H9 (cell line): Measurements from ENCODE around the gene PRR9. TPM values are rescaled to one million over a fixed set of nuclear protein-coding genes. Genes with fewer than 3 reads are reported as not detected.

Experiments used
- DNase-seq: peaks from one replicate; pipeline ENCODE4 v3.0.0-alpha.2; 2017
- H2AFZ ChIP-seq: one replicate; pipeline ENCODE4 v1.6.1; 2013; ENCODE audit warnings: mild to moderate bottlenecking, low read length, control low read depth, moderate library complexity
- H2AK5ac ChIP-seq: 2 replicates; pipeline ENCODE4 v1.6.1; 2013; ENCODE audit warnings: low read length, control low read depth, mixed read lengths; ENCODE audit not compliant: insufficient read length
- H2BK120ac ChIP-seq: one replicate; pipeline ENCODE4 v1.6.1; 2013; ENCODE audit warnings: low read depth, mild to moderate bottlenecking, low read length, control low read depth, inconsistent platforms; ENCODE audit not compliant: poor library complexity, severe bottlenecking
- H2BK12ac ChIP-seq: 2 replicates; pipeline ENCODE4 v1.6.1; 2013; ENCODE audit warnings: low read length, control low read depth, mixed read lengths, low read depth; ENCODE audit not compliant: insufficient read length
- H2BK15ac ChIP-seq: 2 replicates; pipeline ENCODE4 v1.6.1; 2013; ENCODE audit warnings: low read depth, low read length, control low read depth
- H2BK20ac ChIP-seq: one replicate; pipeline ENCODE4 v1.6.1; 2013; ENCODE audit warnings: low read depth, mild to moderate bottlenecking, low read length, control low read depth, inconsistent platforms; ENCODE audit not compliant: poor library complexity, severe bottlenecking
- H2BK5ac ChIP-seq: 2 replicates; pipeline ENCODE4 v1.6.1; 2013; ENCODE audit warnings: low read length, control low read depth, mixed read lengths; ENCODE audit not compliant: insufficient read length
- H3K14ac ChIP-seq: 2 replicates; pipeline ENCODE4 v1.6.1; 2013; ENCODE audit warnings: low read length, control low read depth; ENCODE audit not compliant: insufficient read depth
- H3K18ac ChIP-seq: 2 replicates; pipeline ENCODE4 v1.6.1; 2013; ENCODE audit warnings: low read depth, mild to moderate bottlenecking, mixed read lengths, low read length, control low read depth; ENCODE audit not compliant: insufficient read length
- H3K23ac ChIP-seq: 2 replicates; pipeline ENCODE4 v1.6.1; 2013; ENCODE audit warnings: low read length, control low read depth, mixed read lengths, low read depth; ENCODE audit not compliant: insufficient read length
- H3K23me2 ChIP-seq: 2 replicates; pipeline ENCODE4 v1.6.1; 2013; ENCODE audit warnings: low read depth, mild to moderate bottlenecking, mixed read lengths, low read length, control low read depth; ENCODE audit not compliant: insufficient read length, poor library complexity, severe bottlenecking
- H3K27ac ChIP-seq: 2 replicates; pipeline ENCODE4 v1.5.1; 2013; ENCODE audit warnings: low read length, control low read depth, mixed read lengths, low read depth; ENCODE audit not compliant: insufficient read length
- H3K27me3 ChIP-seq: 2 replicates; pipeline ENCODE4 v1.6.1; 2013; ENCODE audit warnings: low read length, control low read depth, inconsistent platforms; ENCODE audit not compliant: insufficient read depth
- H3K4ac ChIP-seq: 2 replicates; pipeline ENCODE4 v1.6.1; 2013; ENCODE audit warnings: low read depth, mild to moderate bottlenecking, control low read depth, inconsistent platforms, low read length, moderate library complexity
- H3K4me1 ChIP-seq: 2 replicates; pipeline ENCODE4 v1.6.1; 2013; ENCODE audit warnings: low read length, control low read depth, inconsistent platforms; ENCODE audit not compliant: insufficient read depth
- H3K4me2 ChIP-seq: 2 replicates; pipeline ENCODE4 v1.6.1; 2013; ENCODE audit warnings: low read length, control low read depth, mixed read lengths; ENCODE audit not compliant: insufficient read length, insufficient read depth
- H3K56ac ChIP-seq: 2 replicates; pipeline ENCODE4 v1.6.1; 2013; ENCODE audit warnings: low read depth, mild to moderate bottlenecking, mixed read lengths, low read length, control low read depth; ENCODE audit not compliant: insufficient read length
- H3K79me1 ChIP-seq: 2 replicates; pipeline ENCODE4 v1.6.1; 2013; ENCODE audit warnings: low read depth, mild to moderate bottlenecking, moderate library complexity, low read length, control low read depth, inconsistent platforms; ENCODE audit not compliant: insufficient read depth, poor library complexity, severe bottlenecking
- H3K79me2 ChIP-seq: 2 replicates; pipeline ENCODE4 v1.6.1; 2013; ENCODE audit warnings: low read length, control low read depth, inconsistent platforms; ENCODE audit not compliant: insufficient read depth
- H3K9ac ChIP-seq: 2 replicates; pipeline ENCODE4 v1.6.1; 2013; ENCODE audit warnings: low read length, control low read depth, mixed read lengths; ENCODE audit not compliant: insufficient read length; ENCODE audit errors: extremely low read depth
- H3K9me3 ChIP-seq: one replicate; pipeline ENCODE4 v1.6.1; 2013; ENCODE audit warnings: low read depth, low read length, inconsistent platforms; ENCODE audit not compliant: control insufficient read depth
- H3T11ph ChIP-seq: one replicate; pipeline ENCODE4 v1.6.1; 2013; ENCODE audit warnings: mild to moderate bottlenecking, low read length, control low read depth, inconsistent platforms
- H4K20me1 ChIP-seq: one replicate; pipeline ENCODE4 v1.6.1; 2013; ENCODE audit not compliant: control insufficient read depth, insufficient read length, insufficient read depth
- H4K5ac ChIP-seq: 2 replicates; pipeline ENCODE4 v1.6.1; 2013; ENCODE audit warnings: low read depth, mild to moderate bottlenecking, mixed read lengths, low read length, control low read depth; ENCODE audit not compliant: insufficient read length
- H4K8ac ChIP-seq: replicated peaks from 2 replicates; pipeline ENCODE4 v1.6.1; 2013; ENCODE audit warnings: low read length, control low read depth, mixed read lengths, low read depth; ENCODE audit not compliant: insufficient read length
- H4K91ac ChIP-seq: 2 replicates; pipeline ENCODE4 v1.6.1; 2013; ENCODE audit warnings: low read depth, mild to moderate bottlenecking, moderate library complexity, mixed read lengths, low read length, control low read depth; ENCODE audit not compliant: insufficient read length
- H3K27ac Mint-ChIP-seq, 3 experiments: 2 replicates in 2 of 3; 3 replicates in 1 of 3; pipeline ENCODE4 v1.8.0; 2020 to 2021; ENCODE audit warnings: mixed read lengths in 3 of 3, mild to moderate bottlenecking in 1 of 3, moderate library complexity in 1 of 3
- H3K27me3 Mint-ChIP-seq: 2 replicates; pipeline ENCODE4 v1.8.0; 2021; ENCODE audit warnings: low read depth, mild to moderate bottlenecking, moderate library complexity, mixed read lengths
- H3K36me3 Mint-ChIP-seq, 3 experiments: 2 replicates in 2 of 3; 3 replicates in 1 of 3; pipeline ENCODE4 v1.8.0; 2020 to 2021; ENCODE audit warnings: low read depth in 3 of 3, mixed read lengths in 3 of 3; ENCODE audit not compliant: insufficient read depth in 1 of 3
- H3K4me1 Mint-ChIP-seq, 2 experiments: 2 replicates each; pipeline ENCODE4 v1.8.0; 2020; ENCODE audit warnings: mixed read lengths in 2 of 2
- H3K4me3 Mint-ChIP-seq, 2 experiments: 2 replicates in 1 of 2; 3 replicates in 1 of 2; pipeline ENCODE4 v1.8.0; 2020 to 2021; ENCODE audit warnings: mild to moderate bottlenecking in 2 of 2, mixed read lengths in 2 of 2, moderate library complexity in 1 of 2
- H3K9me3 Mint-ChIP-seq, 2 experiments: 2 replicates in 1 of 2; 3 replicates in 1 of 2; pipeline ENCODE4 v1.8.0; 2020; ENCODE audit warnings: mild to moderate bottlenecking in 2 of 2, mixed read lengths in 2 of 2, moderate library complexity in 1 of 2
- CTCF ChIP-seq: fragments of 200-600 bp; sonication (generic); conservative IDR thresholded peaks from 3 replicates; pipeline ENCODE4 v1.8.0; 2021; ENCODE audit warnings: antibody characterized with exemption, mild to moderate bottlenecking
- WGBS: extraction: QIAGEN DNeasy Blood & Tissue Kit; methylation state at CpG from one replicate; pipeline ENCODE4 v1.1.7; 2013; ENCODE audit warnings: missing lambda C conversion rate, low lambda C conversion rate, mixed read lengths; ENCODE audit not compliant: insufficient read length; ENCODE audit errors: extremely low coverage; 5-methylcytosine and 5-hydroxymethylcytosine counted together
- total RNA-seq: library from RNA; stranded (reverse); gene quantifications from 2 replicates; pipeline ENCODE4 v1.2.1, GENCODE V29; 2021

The PRR9 gene
- total RNA-seq, 1 experiment from 2014 or later, result not detected

DNA sequence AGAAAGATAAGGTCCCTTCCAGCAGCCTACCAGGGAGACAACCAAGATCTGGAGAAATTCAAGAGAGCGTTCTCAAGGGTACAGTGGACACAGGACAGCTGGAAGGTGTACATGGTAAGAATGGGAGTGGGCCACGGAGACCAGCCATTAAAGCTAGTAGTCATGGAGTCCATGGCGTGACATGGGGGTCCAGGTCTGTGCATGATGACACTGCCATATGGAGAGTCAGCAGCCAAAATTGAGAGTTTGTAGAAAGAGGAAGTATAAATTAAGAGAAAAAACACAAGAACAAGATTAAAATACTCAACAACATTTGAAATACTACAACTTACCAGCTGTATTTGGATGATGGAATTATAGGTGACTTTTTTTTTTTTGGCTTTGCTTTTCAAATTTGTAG, 34.2 kb downstream of the PRR9 start:
- H3K27me3 Mint-ChIP-seq, result peaks cover 15% of the 10 kb centered on the region
- no peaks in the 10 kb centered on the region for H3K9me3 ChIP-seq
- peaks cover 0 to 3% of the 10 kb centered on the region in 2 experiments; a peak in 1 of 5 replicates for H3K9me3 Mint-ChIP-seq
- no peak overlapping the region for H4K91ac ChIP-seq
- H2AK5ac ChIP-seq, result no peak overlapping the region
- no peaks in the 10 kb centered on the region for H3K23me2 ChIP-seq
- DNase-seq, result no peak
- no peak for TF ChIP-seq CTCF
- H4K5ac ChIP-seq, result no peak overlapping the region
- H2BK12ac ChIP-seq, result no peak overlapping the region
- no peak overlapping the region for H3K18ac ChIP-seq
- no peak overlapping the region for H2BK15ac ChIP-seq
- no peak overlapping the region for H2BK5ac ChIP-seq
- no peaks in the 10 kb centered on the region for H3K36me3 Mint-ChIP-seq
- no peak overlapping the region for H3K56ac ChIP-seq
- no peak overlapping the region for H3K27ac ChIP-seq
- H3K79me2 ChIP-seq, result no peaks in the 10 kb centered on the region
- no CpG with 5 or more reads among the region's 3 CpGs for whole genome bisulfite sequencing
- H2BK120ac ChIP-seq, result no peak overlapping the region
- no peak overlapping the region for H3K4me2 ChIP-seq
- H3T11ph ChIP-seq, result no peak overlapping the region
- H3K79me1 ChIP-seq, result no peaks in the 10 kb centered on the region
- H3K4me1 ChIP-seq, result no peaks in the 10 kb centered on the region
- no peak overlapping the region for H3K14ac ChIP-seq
- no peak overlapping the region for H2BK20ac ChIP-seq
- no peak overlapping the region for H4K8ac ChIP-seq
- H3K4me3 Mint-ChIP-seq, result no peak overlapping the region
- no peak overlapping the region for H3K4ac ChIP-seq
- H3K27ac Mint-ChIP-seq, result no peak overlapping the region; a peak in 1 of 7 replicates
- no peak overlapping the region for H3K23ac ChIP-seq
- no peak overlapping the region for H2AFZ ChIP-seq
- no peak overlapping the region for H3K9ac ChIP-seq
- H3K4me1 Mint-ChIP-seq, result no peaks in the 10 kb centered on the region
- no peaks in the 10 kb centered on the region for H4K20me1 ChIP-seq
- no peaks in the 10 kb centered on the region for H3K27me3 ChIP-seq
